Neural cell (in vitro differentiated cells): Measurements from ENCODE around the gene DYNC2H1.

Source experiments
- CTCF ChIP-seq: fragments of 450-650 bp; IDR thresholded peaks from 2 replicates; pipeline ENCODE4 v1.5.1; 2014; ENCODE audit warnings: antibody characterized with exemption, mild to moderate bottlenecking, moderate library complexity; ENCODE audit not compliant: poor library complexity, severe bottlenecking
- EP300 ChIP-seq: fragments of 450-650 bp; conservative IDR thresholded peaks from 2 replicates; pipeline ENCODE4 v1.6.1; 2014; ENCODE audit warnings: antibody characterized with exemption, mild to moderate bottlenecking, moderate library complexity; ENCODE audit not compliant: poor library complexity, severe bottlenecking
- EZH2 ChIP-seq: fragments of 200-600, 300-800 bp; shearing (Covaris generic), sonication (generic); IDR thresholded peaks from 2 replicates; pipeline ENCODE4 v1.6.1; 2014; ENCODE audit warnings: antibody characterized with exemption, low read length, borderline replicate concordance, mild to moderate bottlenecking; ENCODE audit not compliant: insufficient read depth, poor library complexity, severe bottlenecking
- RAD21 ChIP-seq: fragments of 450-650 bp; conservative IDR thresholded peaks from 2 replicates; pipeline ENCODE4 v1.6.1; 2014; ENCODE audit warnings: antibody characterized with exemption, mild to moderate bottlenecking, moderate library complexity
- REST ChIP-seq: IDR thresholded peaks from 2 replicates; pipeline ENCODE4 v1.6.1; 2012; ENCODE audit warnings: borderline replicate concordance
- SMC3 ChIP-seq: fragments of 450-650 bp; conservative IDR thresholded peaks from 2 replicates; pipeline ENCODE4 v1.6.1; 2014; ENCODE audit warnings: antibody characterized with exemption, mild to moderate bottlenecking, moderate library complexity; ENCODE audit not compliant: poor library complexity
- TAF1 ChIP-seq: IDR thresholded peaks from 2 replicates; pipeline ENCODE4 v1.6.1; 2012; ENCODE audit warnings: low read depth

- TF ChIP-seq CTCF (no peak), EP300 (no peak), EZH2 (no peak), REST (no peak), RAD21 (no peak), SMC3 (no peak), TAF1 (no peak)
Observed at GRCh38 chr11:103170865-103171264, 61.6 kb downstream of the DYNC2H1 start.
